HepG2 (cell line): ENCODE results near the gene NUDT8. TPM values are rescaled to one million over a fixed set of nuclear protein-coding genes. Genes with fewer than 3 reads are reported as not detected.

ENCODE experiments used
- ATAC-seq: fragments of 200-7000 bp; cut with Tn5 transposase; 3 replicates; pipeline ENCODE4 v1.9.1; 2020; ENCODE audit warnings: mild to moderate bottlenecking, moderate library complexity
- BruUV-seq: library from RNA; stranded (reverse); fragments of 400-500 nt; replicated peaks from 2 replicates; lab custom pipeline; 2021; lab: Mats Ljungman, UMichigan
- CTCF ChIA-PET: fragments of 300-600 bp; formaldehyde crosslinking; extraction: SDS; loops from one replicate; lab custom pipeline; 2021; ENCODE audit warnings: low total read pairs, inconsistent platforms, low intra/inter-chr PET ratio; lab: Yijun Ruan, JAX
- POLR2A ChIA-PET: fragments of 350-600 bp; sonication (Branson Sonifier 250); formaldehyde crosslinking; loops from one replicate; lab custom pipeline; 2020; ENCODE audit warnings: antibody characterized with exemption, inconsistent platforms; lab: Yijun Ruan, JAX
- DNase-seq: peaks from one replicate; pipeline ENCODE4 v3.0.0-alpha.2; 2015; ENCODE audit warnings: low spot score
- FAIRE-seq: peaks from 3 replicates; lab custom pipeline; 2011; peaks lifted over from hg19 to GRCh38; lab: Jason Lieb, UNC
- H2AFZ ChIP-seq: one replicate; pipeline ENCODE4 v1.6.1; 2011; ENCODE audit warnings: low read length, inconsistent platforms
- H3K27ac ChIP-seq: fragments of 300-600 bp; 3 replicates; pipeline ENCODE4 v1.8.0; 2011; ENCODE audit warnings: mixed run types, mild to moderate bottlenecking, mixed read lengths, low read length, inconsistent platforms; ENCODE audit not compliant: insufficient read depth; ENCODE audit errors: extremely low read length
- H3K27me3 ChIP-seq, 2 experiments: fragments of 200-600 bp in 1 of 2; 2 replicates in 1 of 2; 3 replicates in 1 of 2; pipeline versions ENCODE4 v1.6.0 to v1.8.0; 2011; ENCODE audit warnings: low read length in 2 of 2, mild to moderate bottlenecking in 2 of 2, moderate library complexity in 2 of 2, inconsistent platforms in 1 of 2; ENCODE audit not compliant: insufficient read depth in 2 of 2, control insufficient read depth in 1 of 2
- H3K36me3 ChIP-seq, 2 experiments: fragments of 200-600 bp in 1 of 2; replicated peaks in 1 of 2; 2 replicates in 1 of 2; 3 replicates in 1 of 2; pipeline versions ENCODE4 v1.5.1 to v1.8.0; 2011; ENCODE audit warnings: low read length in 2 of 2, inconsistent platforms in 1 of 2; ENCODE audit not compliant: insufficient read depth in 2 of 2, control insufficient read depth in 1 of 2
- H3K4me1 ChIP-seq: 2 replicates; pipeline ENCODE4 v1.5.1; 2012; ENCODE audit warnings: low read length, inconsistent platforms; ENCODE audit not compliant: insufficient read depth
- H3K4me2 ChIP-seq: 2 replicates; pipeline ENCODE4 v1.6.0; 2011; ENCODE audit warnings: low read depth, low read length, inconsistent platforms
- H3K4me3 ChIP-seq, 3 experiments: fragments of 200-600 bp in 1 of 3; sonication (generic), shearing (Covaris generic) in 1 of 3; replicated peaks in 1 of 3; 2 replicates each; pipeline ENCODE4 v1.5.1; 2011 to 2016; ENCODE audit warnings: low read length in 3 of 3, inconsistent platforms in 2 of 3, low read depth in 2 of 3, mild to moderate bottlenecking in 2 of 3, control low read depth in 1 of 3, mixed read lengths in 1 of 3; ENCODE audit not compliant: insufficient read depth in 1 of 3
- H3K79me2 ChIP-seq: one replicate; pipeline ENCODE4 v1.6.1; 2011; ENCODE audit warnings: low read length, inconsistent platforms; ENCODE audit not compliant: insufficient read depth
- H3K9ac ChIP-seq: 2 replicates; pipeline ENCODE4 v1.6.0; 2011; ENCODE audit warnings: mild to moderate bottlenecking, low read depth, low read length, inconsistent platforms; ENCODE audit not compliant: insufficient read depth
- H3K9me3 ChIP-seq: 2 replicates; pipeline ENCODE4 v1.5.1; 2012; ENCODE audit warnings: mild to moderate bottlenecking, low read length
- H4K20me1 ChIP-seq: 2 replicates; pipeline ENCODE4 v1.6.0; 2011; ENCODE audit warnings: inconsistent platforms, mild to moderate bottlenecking, low read length, moderate library complexity; ENCODE audit not compliant: insufficient read depth
- GLI4 ChIP-seq: sonication (generic); formaldehyde crosslinking; IDR thresholded peaks from 2 replicates; pipeline ENCODE4 v1.5.1; 2020; ENCODE audit warnings: missing genetic modification reagents, mild to moderate bottlenecking, moderate library complexity, borderline replicate concordance
- KAT2B ChIP-seq: fragments of 150-350 bp; IDR thresholded peaks from 2 replicates; pipeline ENCODE4 v1.6.1; 2014; ENCODE audit warnings: low read depth, low read length, borderline replicate concordance
- MIER3 ChIP-seq: IDR thresholded peaks from 2 replicates; pipeline ENCODE4 v1.6.1; 2016; ENCODE audit warnings: missing compliant biosample characterization, borderline replicate concordance
- MTF1 ChIP-seq: sonication (generic); formaldehyde crosslinking; IDR thresholded peaks from 2 replicates; pipeline ENCODE4 v1.5.0; 2020; ENCODE audit warnings: missing genetic modification reagents
- PAX8 ChIP-seq: sonication (generic); formaldehyde crosslinking; IDR thresholded peaks from 2 replicates; pipeline ENCODE4 v1.8.0; 2022; ENCODE audit warnings: mild to moderate bottlenecking, missing genetic modification reagents, borderline replicate concordance
- REL ChIP-seq: sonication (generic); formaldehyde crosslinking; conservative IDR thresholded peaks from 2 replicates; pipeline ENCODE4 v1.8.0; 2022; ENCODE audit warnings: mild to moderate bottlenecking, missing genetic modification reagents, moderate library complexity
- SRSF9 ChIP-seq: fragments of 200-400 bp; formaldehyde crosslinking; IDR thresholded peaks from 2 replicates; pipeline ENCODE4 v1.6.1; 2018; ENCODE audit warnings: borderline replicate concordance, mild to moderate bottlenecking, low read depth, low read length; ENCODE audit not compliant: insufficient read depth, poor library complexity, severe bottlenecking
- TCF7 ChIP-seq: sonication (generic); IDR thresholded peaks from 2 replicates; pipeline ENCODE4 v1.6.1; 2016; ENCODE audit warnings: antibody characterized with exemption, low read depth
- TMF1 ChIP-seq: sonication (generic); formaldehyde crosslinking; IDR thresholded peaks from 2 replicates; pipeline ENCODE4 v1.8.1; 2022; ENCODE audit warnings: low read depth, missing genetic modification reagents
- U2AF2 ChIP-seq: fragments of 200-400 bp; formaldehyde crosslinking; IDR thresholded peaks from 2 replicates; pipeline ENCODE4 v1.6.1; 2017; ENCODE audit warnings: low read depth, mild to moderate bottlenecking, low read length
- ZFP41 ChIP-seq: sonication (generic); formaldehyde crosslinking; IDR thresholded peaks from 2 replicates; pipeline ENCODE4 v1.4.0; 2020; ENCODE audit warnings: mild to moderate bottlenecking, missing genetic modification reagents, borderline replicate concordance
- ZNF136 ChIP-seq: sonication (generic); formaldehyde crosslinking; IDR thresholded peaks from 2 replicates; pipeline ENCODE4 v1.8.1; 2022; ENCODE audit warnings: low read depth, mild to moderate bottlenecking, moderate library complexity, missing genetic modification reagents
- ZNF264 ChIP-seq: sonication (generic); formaldehyde crosslinking; IDR thresholded peaks from 2 replicates; pipeline ENCODE4 v1.4.0; 2020; ENCODE audit warnings: missing genetic modification reagents
- ZNF33B ChIP-seq: sonication (generic); formaldehyde crosslinking; IDR thresholded peaks from 2 replicates; pipeline ENCODE4 v1.5.1; 2020; ENCODE audit warnings: mild to moderate bottlenecking, missing genetic modification reagents
- ZNF577 ChIP-seq: sonication (generic); formaldehyde crosslinking; IDR thresholded peaks from 2 replicates; pipeline ENCODE4 v1.4.0; 2020; ENCODE audit warnings: mild to moderate bottlenecking, low read depth, missing genetic modification reagents, borderline replicate concordance
- ZNF768 ChIP-seq: sonication (generic); formaldehyde crosslinking; IDR thresholded peaks from 2 replicates; pipeline ENCODE4 v1.4.0; 2020; ENCODE audit warnings: missing genetic modification reagents
- ZSCAN29 ChIP-seq: sonication (generic); formaldehyde crosslinking; conservative IDR thresholded peaks from 2 replicates; pipeline ENCODE4 v1.4.0; 2020; ENCODE audit warnings: mild to moderate bottlenecking, missing genetic modification reagents
- WGBS: methylation state at CpG from one replicate; pipeline ENCODE4 v1.1.6; 2017; ENCODE audit warnings: low lambda C conversion rate; 5-methylcytosine and 5-hydroxymethylcytosine counted together
- in situ Hi-C: cut with HindIII; loops from 2 replicates; pipeline ENCODE4 v1.10.0; 2017; ENCODE audit warnings: low pct_unique_long_range_greater_than_20kb; ENCODE audit not compliant: extremely low pct_ligation_motif_present
- intact Hi-C: fragments of 100-400 bp; cut with micrococcal nuclease; formaldehyde crosslinking; loops from one replicate; pipeline ENCODE4 v1.10.0; 2022; ENCODE audit not compliant: unreplicated experiment
- polyA plus RNA-seq, 8 experiments: library from polyadenylated mRNA; depleted of rRNA in 3 of 8; stranded (reverse) in 7 of 8; unstranded in 1 of 8; fragments of >200 nt; fragmentation: Illumina TruSeq in 4 of 8; extraction: Trizol in 4 of 8; gene quantifications; 2 replicates each; pipeline versions ENCODE4 v1.2.1 to v1.2.3, GENCODE V29; 2011 to 2016; ENCODE audit warnings: low read depth in 4 of 8, missing spikeins in 1 of 8, mixed read lengths in 1 of 8; ENCODE audit not compliant: insufficient read depth in 1 of 8
- total RNA-seq, 5 experiments: library from RNA; depleted of rRNA; stranded (reverse); fragments of >200 nt; fragmentation: Illumina TruSeq; extraction: Trizol; gene quantifications; 2 replicates each; pipeline ENCODE4 v1.2.3, GENCODE V29; 2016; ENCODE audit warnings: low read depth in 1 of 5
- TF ChIP-seq, protein P1 (sequence below): sonication (generic); formaldehyde crosslinking; IDR thresholded peaks from 2 replicates; pipeline ENCODE4 v1.4.0; 2020; ENCODE audit warnings: missing genetic modification reagents

The NUDT8 gene
- total and polyA plus RNA-seq, 2 of the 13 experiments (the other 11 are each of a cell fraction or from before 2014, with no cell fraction given) = 6.7 to 25.8 TPM

DNA sequence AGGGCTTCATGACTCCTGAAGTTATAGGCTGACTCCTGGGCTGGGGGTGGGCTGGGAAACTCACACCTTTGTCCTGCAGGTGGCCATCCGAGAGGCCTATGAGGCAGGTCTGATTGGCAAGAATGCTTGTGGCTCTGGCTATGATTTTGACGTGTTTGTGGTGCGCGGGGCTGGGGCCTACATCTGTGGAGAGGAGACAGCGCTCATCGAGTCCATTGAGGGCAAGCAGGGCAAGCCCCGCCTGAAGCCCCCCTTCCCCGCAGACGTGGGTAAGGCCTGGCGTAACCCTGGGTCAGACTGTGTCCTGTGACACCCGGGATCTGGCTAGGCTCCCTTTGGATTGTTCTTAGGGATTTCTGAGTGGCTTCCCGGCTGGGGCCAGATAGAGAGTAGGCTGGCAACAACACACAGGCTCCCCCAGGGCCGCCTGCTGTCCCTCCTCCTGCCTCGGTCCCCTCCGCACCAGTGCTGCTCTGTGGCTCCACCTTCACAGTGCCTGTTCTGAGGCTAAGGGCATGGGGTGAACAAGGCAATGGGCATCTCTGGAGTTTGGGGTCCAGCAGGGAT lies 19.4 kb downstream of the NUDT8 start:
- ChIA-PET POLR2A (no interaction called here), CTCF (no interaction called here)
- intact Hi-C loops (no loop called here), in situ Hi-C loops (no loop called here)
- Histone ChIP-seq H2AFZ (no peak overlapping the region), H3K4me3 (no peak overlapping the region), H3K4me1 (peaks cover 29% of the 10 kb centered on the region), H3K27ac (no peak overlapping the region), H3K79me2 (peaks cover 8% of the 10 kb centered on the region), H3K9me3 (no peaks in the 10 kb centered on the region), H3K27me3 (peaks cover 0 to 2% of the 10 kb centered on the region in 2 experiments; a peak in 1 of 5 replicates), H4K20me1 (no peaks in the 10 kb centered on the region), H3K36me3 (peaks cover 13 to 33% of the 10 kb centered on the region in 2 experiments; a peak in 4 of 5 replicates), H3K9ac (no peak overlapping the region), H3K4me2 (no peak overlapping the region)
- DNase-seq (no peak), FAIRE-seq (no peak), ATAC-seq (no peak)
- no peak for TF ChIP-seq ZSCAN29 (CRISPR knock-in tag)
- no peak for TF ChIP-seq PAX8 (CRISPR knock-in tag)
- TF ChIP-seq, protein P1, sequence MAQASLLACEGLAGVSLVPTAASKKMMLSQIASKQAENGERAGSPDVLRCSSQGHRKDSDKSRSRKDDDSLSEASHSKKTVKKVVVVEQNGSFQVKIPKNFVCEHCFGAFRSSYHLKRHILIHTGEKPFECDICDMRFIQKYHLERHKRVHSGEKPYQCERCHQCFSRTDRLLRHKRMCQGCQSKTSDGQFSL (CRISPR knock-in tag) = no peak
- no peak for TF ChIP-seq REL (CRISPR knock-in tag)
- TF ChIP-seq TCF7 = no peak
- TF ChIP-seq ZNF577 = no peak
- no peak for TF ChIP-seq U2AF2
- no peak for TF ChIP-seq TMF1 (CRISPR knock-in tag)
- TF ChIP-seq MIER3 (CRISPR knock-in tag) = no peak
- no peak for TF ChIP-seq ZNF136 (CRISPR knock-in tag)
- no peak for TF ChIP-seq SRSF9
- TF ChIP-seq ZNF33B (CRISPR knock-in tag) = no peak
- no peak for TF ChIP-seq KAT2B
- TF ChIP-seq ZNF264 = no peak
- TF ChIP-seq ZFP41 (CRISPR knock-in tag) = no peak
- TF ChIP-seq ZNF768 (CRISPR knock-in tag) = no peak
- no peak for TF ChIP-seq MTF1 (CRISPR knock-in tag)
- no peak for TF ChIP-seq GLI4 (CRISPR knock-in tag)
- 92% methylated on average over 9 of the region's 15 CpGs for WGBS
- no TSS peak for BruUV-seq
